Endothelial cell of umbilical vein (primary cell): ENCODE data around the gene KIAA1217.

Experiments
- CTCF ChIP-seq, 2 donors: IDR thresholded peaks; 1 replicate in 1 of 2; 2 replicates in 1 of 2; pipeline ENCODE4 v1.5.1; 2011; ENCODE audit warnings: low read length in 2 of 2, mild to moderate bottlenecking in 2 of 2, moderate library complexity in 2 of 2, control low read depth in 1 of 2, inconsistent platforms in 1 of 2, low read depth in 1 of 2; ENCODE audit not compliant: insufficient read depth in 1 of 2; ENCODE audit errors: extremely low read depth in 1 of 2
- EZH2 ChIP-seq: IDR thresholded peaks from 2 replicates; pipeline ENCODE4 v1.6.1; 2012; ENCODE audit warnings: borderline replicate concordance, low read depth, mild to moderate bottlenecking, moderate library complexity, low read length, inconsistent platforms; ENCODE audit not compliant: severe bottlenecking
- POLR2A ChIP-seq: IDR thresholded peaks from 2 replicates; pipeline ENCODE4 v1.6.1; 2012; ENCODE audit warnings: low read depth, mild to moderate bottlenecking, control low read depth, low read length
- POLR2AphosphoS5 ChIP-seq: IDR thresholded peaks from 2 replicates; pipeline ENCODE4 v1.6.1; 2012; ENCODE audit warnings: low read depth, mild to moderate bottlenecking, control low read depth, low read length, moderate library complexity; ENCODE audit not compliant: insufficient read depth

- TF ChIP-seq CTCF (IDR thresholded peaks at IDR 0.05; ENCODE audit: extremely low read depth in 1 of 2, insufficient read depth in 1 of 2, low read depth in 1 of 2, low read length in 2 of 2) = no peak
- TF ChIP-seq POLR2AphosphoS5 = no peak
- TF ChIP-seq EZH2 = no peak
- no peak for TF ChIP-seq POLR2A
Measured at GRCh38 chr10:24465891-24466818, 257.2 kb downstream of the KIAA1217 start.
